GM19238 (cell line): ENCODE measurements around the gene TRIM67.
A peak's percentile ranks its signal among the peaks of the same experiment; 100 is the strongest.

ENCODE experiments used
- DNase-seq: peaks from one replicate; pipeline ENCODE4 v3.0.0; 2011; ENCODE audit warnings: low spot score; ENCODE audit not compliant: insufficient read length

TRIM67 gene

DNA sequence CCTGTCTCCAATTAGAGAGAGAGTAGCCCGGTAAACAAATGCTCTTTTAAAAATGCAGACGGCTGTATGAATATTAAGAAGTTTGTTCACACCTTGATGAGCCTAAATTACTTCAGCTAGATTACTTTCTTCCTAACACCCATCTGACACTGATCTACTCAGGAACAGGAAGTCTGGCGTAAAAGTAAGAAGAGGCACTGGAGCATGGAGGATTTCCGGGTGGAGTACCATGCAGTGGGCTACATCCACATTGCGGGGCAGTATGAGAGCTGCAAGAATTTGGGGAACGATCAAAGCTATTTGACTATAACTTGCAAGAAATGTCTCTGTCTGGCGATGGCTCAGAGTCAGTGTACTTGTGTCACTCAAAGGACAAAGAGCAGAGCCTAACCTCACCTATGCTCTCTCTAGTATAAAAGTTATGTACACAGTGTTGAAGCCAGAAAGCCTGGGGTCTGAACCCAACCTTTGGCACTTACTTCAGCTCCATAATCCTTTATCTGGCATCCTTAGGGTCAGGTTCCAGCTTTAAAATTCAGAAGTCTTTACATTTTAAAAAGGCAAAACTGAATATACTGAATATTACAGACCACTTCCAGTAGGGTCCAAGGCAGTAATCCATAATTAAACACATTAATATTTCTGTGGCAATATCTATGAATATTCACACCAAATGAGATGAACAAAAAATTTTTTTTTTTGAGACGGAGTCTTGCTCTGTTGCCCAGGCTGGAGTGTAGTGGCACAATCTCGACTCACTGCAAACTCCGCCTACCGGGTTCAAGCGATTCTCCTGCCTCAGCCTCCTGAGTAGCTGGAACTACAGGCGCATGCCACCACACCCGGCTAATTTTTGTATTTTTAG, 71.2 kb downstream of the TRIM67 start:
- no peak for DNase-seq

GRCh38 chr1:231233735-231234417, 72.0 kb downstream of the TRIM67 start:
- DNase-seq = no peak

- no peak for DNase-seq
Measured at GRCh38 chr1:231234506-231234905, 72.6 kb downstream of the TRIM67 start.

GRCh38 chr1:231235526-231236207, 73.8 kb downstream of the TRIM67 start:
- DNase-seq = no peak

DNA sequence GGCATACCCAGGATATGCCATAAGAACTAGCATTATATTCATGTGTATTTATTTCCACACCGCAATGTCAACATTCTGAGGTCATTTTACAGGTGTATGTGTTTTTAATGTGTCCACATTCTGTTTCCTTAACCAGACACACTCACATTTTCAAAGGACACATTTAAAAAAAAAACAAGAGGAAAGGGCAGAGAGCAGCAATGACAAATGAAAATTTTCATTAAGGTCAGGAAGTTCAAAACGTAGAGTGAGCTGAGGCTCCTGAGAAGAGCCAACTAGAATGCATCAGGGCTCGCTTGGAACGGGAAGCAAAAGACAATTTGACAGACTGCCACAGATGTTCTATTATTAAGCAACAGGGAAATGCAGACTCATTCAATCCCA, 74.3 kb downstream of the TRIM67 start:
- DNase-seq = no peak

- no peak for DNase-seq
Measured at GRCh38 chr1:231236938-231237337, 75.1 kb downstream of the TRIM67 start.

GRCh38 chr1:231238298-231238697, 76.4 kb downstream of the TRIM67 start:
- no peak for DNase-seq

GRCh38 chr1:231240531-231240882, 78.6 kb downstream of the TRIM67 start:
- no peak for DNase-seq

- DNase-seq = peak; percentile 92
Measured at GRCh38 chr1:231240883-231241735, 79.3 kb downstream of the TRIM67 start, which contains the start of gene GNPAT. TSS of gene GNPAT (plus strand) at chr1:231241212. CDS start at chr1:231241379, 167 bp downstream.

GRCh38 chr1:231241750-231242149, 79.9 kb downstream of the TRIM67 start:
- DNase-seq = peak; percentile 34

DNA sequence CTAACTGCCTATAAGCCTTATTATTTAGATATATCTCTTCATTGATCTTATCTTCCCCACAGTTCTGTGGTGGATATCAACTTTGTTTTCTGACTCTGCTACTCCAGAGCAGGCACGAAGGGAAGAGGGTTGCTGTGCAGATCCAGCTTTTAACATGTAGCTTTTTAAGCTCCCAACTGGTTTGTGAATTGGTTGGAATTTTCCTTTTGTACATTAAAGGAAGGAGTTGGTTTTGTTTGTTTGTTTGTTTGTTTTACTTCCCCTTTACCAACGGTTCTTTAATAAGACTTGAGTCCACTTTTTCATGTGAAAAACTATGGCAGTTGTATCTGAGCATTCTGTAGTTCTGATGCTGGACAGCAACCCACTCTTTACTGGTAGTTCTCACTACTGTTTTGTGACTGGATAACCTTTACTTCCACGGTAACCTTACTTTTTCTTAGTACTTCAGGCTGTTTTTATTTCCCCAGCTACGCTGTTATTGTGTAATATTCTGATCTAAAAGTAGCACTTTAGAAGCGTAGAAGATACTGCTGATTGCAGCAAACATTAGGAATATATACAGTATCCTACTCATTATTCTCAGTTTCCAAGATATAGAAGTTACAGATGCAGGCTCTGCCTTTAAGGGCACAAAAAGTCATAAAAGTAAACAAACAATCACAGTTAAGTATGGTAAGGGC, 80.8 kb downstream of the TRIM67 start:
- DNase-seq = no peak

DNA sequence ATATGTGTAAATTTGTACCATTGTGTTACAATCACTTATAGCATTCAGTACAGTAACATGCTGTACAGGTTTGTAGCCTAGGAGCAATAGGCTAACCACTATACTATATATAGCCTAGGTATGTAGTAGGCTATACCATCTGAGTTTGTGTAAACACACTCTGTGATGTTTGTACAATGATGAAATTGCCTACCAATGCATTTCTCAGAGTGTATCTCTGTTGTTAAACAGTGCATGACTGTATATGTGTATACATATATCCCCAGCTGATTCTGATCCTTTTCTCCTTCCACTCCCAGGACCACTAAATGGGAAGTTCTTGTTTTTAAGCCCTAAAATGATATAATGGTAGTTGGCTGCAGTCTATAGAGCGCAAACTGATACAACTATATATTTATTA, 86.9 kb downstream of the TRIM67 start:
- DNase-seq = no peak

- no peak for DNase-seq
Measured at GRCh38 chr1:231252336-231252735, 90.5 kb downstream of the TRIM67 start.

DNA sequence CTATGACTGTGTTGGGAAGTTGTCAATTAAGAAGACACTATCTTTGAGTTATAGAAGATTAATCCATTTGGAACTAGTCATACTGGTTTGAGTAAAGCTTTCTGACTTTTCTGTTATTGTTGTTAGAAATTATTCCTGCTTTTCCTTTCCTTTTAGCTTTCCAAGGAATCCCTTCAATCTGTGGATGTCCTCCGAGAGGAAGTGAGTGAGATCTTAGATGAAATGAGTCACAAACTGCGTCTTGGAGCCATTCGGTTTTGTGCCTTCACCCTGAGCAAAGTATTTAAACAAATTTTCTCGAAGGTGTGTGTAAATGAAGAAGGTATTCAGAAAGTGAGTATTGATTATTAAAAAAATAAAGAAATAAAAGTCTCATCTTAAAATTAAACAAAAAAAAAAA, 98.5 kb downstream of the TRIM67 start:
- DNase-seq = no peak

DNA sequence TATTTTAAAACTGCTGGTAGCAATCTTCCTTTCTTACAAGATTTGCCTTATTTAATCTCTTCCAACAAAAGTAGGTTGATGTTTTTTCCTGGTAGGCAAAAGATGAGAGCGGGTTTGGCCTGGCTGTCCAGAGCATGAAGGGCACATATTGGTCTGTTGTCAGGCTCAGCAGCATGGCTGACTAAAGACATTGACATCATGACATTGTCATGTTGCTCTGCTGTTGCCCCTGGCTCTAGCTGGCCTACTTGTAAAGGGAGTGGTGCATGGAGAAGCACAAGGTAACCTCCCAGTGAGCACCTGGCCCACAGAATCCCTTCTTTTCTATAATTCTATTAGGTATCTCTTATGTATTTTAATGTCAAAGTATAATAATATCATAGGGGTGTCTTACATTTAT, 102.8 kb downstream of the TRIM67 start:
- DNase-seq = no peak

- DNase-seq = no peak
Measured at GRCh38 chr1:231265379-231265778, 103.5 kb downstream of the TRIM67 start.

DNA sequence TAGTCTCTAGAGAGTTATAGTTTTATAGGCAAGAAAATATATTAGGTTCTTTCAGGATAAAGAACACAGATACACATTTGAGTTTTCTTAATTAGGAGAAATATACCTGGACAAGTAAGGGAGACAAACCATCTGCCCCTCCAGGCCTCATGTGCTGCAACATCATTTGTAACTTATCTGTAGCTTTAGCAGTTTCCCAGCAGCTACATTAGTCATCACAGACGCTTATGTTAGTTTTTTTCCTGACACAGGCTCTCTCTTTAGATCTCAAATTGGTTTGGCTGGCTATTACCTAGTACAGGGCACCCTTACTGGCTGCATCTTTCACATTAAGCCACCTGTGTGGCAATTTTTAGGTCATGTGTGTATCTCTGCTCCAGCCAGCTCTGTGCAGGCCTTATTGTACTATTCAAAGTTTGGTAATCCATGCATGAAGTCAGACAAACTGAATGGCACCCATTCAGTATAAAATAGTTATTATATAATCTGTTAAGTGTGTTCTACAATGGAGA, 105.0 kb downstream of the TRIM67 start:
- no peak for DNase-seq
